ENCODE results near the gene TMEM132D.

GRCh38 chr12:129610601-129611120, 293.2 kb downstream of the TMEM132D start:
- TF ChIP-seq MXI1 (IDR thresholded peaks at IDR 0.05; ENCODE audit: borderline replicate concordance, low read depth, low read length) (no peak), RFX5 (IDR thresholded peaks at IDR 0.05; ENCODE audit: low read depth, low read length) (no peak), CTCF (conservative IDR thresholded peaks at IDR 0.05; ENCODE audit: low read depth, low read length) (no peak), RAD21 (IDR thresholded peaks at IDR 0.05; ENCODE audit: low read length) (no peak), POLR2A (IDR thresholded peaks at IDR 0.05; ENCODE audit: low read depth, low read length) (no peak), USF2 (IDR thresholded peaks at IDR 0.05; ENCODE audit: low read depth, low read length) (no peak), RCOR1 (IDR thresholded peaks at IDR 0.05; ENCODE audit: insufficient replicate concordance, low read length) (no peak), FOS (IDR thresholded peaks at IDR 0.05; ENCODE audit: low read depth, low read length) (no peak), ELK1 (IDR thresholded peaks at IDR 0.05; ENCODE audit: borderline replicate concordance, low read depth, low read length) (no peak), MAZ (IDR thresholded peaks at IDR 0.05; ENCODE audit: borderline replicate concordance, low read depth, low read length) (no peak), NFE2L2 (IDR thresholded peaks at IDR 0.05; ENCODE audit: low read depth, low read length) (no peak), BHLHE40 (IDR thresholded peaks at IDR 0.05; ENCODE audit: low read depth, low read length) (no peak)
